Osteocyte (in vitro differentiated cells): ENCODE measurements around the gene RAB10. TPM values are rescaled to one million over a fixed set of nuclear protein-coding genes. Genes with fewer than 3 reads are reported as not detected.

ENCODE experiments used
- DNase-seq: peaks from one replicate; pipeline ENCODE4 v3.0.0; 2021; ENCODE audit warnings: mixed read lengths; ENCODE audit not compliant: unreplicated experiment; ENCODE audit errors: extremely low spot score
- H3K27ac Mint-ChIP-seq: one replicate; pipeline ENCODE4 v1.8.0; 2021; ENCODE audit warnings: mild to moderate bottlenecking, mixed read lengths; ENCODE audit not compliant: unreplicated experiment
- H3K27me3 Mint-ChIP-seq: one replicate; pipeline ENCODE4 v1.8.0; 2021; ENCODE audit warnings: mixed read lengths; ENCODE audit not compliant: unreplicated experiment
- H3K36me3 Mint-ChIP-seq: one replicate; pipeline ENCODE4 v1.8.0; 2021; ENCODE audit warnings: mixed read lengths; ENCODE audit not compliant: unreplicated experiment
- H3K4me1 Mint-ChIP-seq: one replicate; pipeline ENCODE4 v1.8.0; 2021; ENCODE audit warnings: mixed read lengths; ENCODE audit not compliant: unreplicated experiment
- H3K4me3 Mint-ChIP-seq: one replicate; pipeline ENCODE4 v1.8.0; 2021; ENCODE audit warnings: mild to moderate bottlenecking, moderate library complexity, mixed read lengths; ENCODE audit not compliant: unreplicated experiment
- H3K9me3 Mint-ChIP-seq: one replicate; pipeline ENCODE4 v1.8.0; 2021; ENCODE audit warnings: mixed read lengths; ENCODE audit not compliant: unreplicated experiment
- total RNA-seq: library from RNA; stranded (reverse); gene quantifications from 2 replicates; pipeline ENCODE4 v1.2.1, GENCODE V29; 2021
- TF ChIP-seq, protein P1 (sequence below): fragments of 200-600 bp; sonication (generic); IDR thresholded peaks from 2 replicates; pipeline ENCODE4 v1.5.0; 2021; ENCODE audit warnings: antibody characterized with exemption, mild to moderate bottlenecking, moderate library complexity

RAB10 gene
- total RNA-seq, 1 donor from 2014 or later: 139 TPM

DNA sequence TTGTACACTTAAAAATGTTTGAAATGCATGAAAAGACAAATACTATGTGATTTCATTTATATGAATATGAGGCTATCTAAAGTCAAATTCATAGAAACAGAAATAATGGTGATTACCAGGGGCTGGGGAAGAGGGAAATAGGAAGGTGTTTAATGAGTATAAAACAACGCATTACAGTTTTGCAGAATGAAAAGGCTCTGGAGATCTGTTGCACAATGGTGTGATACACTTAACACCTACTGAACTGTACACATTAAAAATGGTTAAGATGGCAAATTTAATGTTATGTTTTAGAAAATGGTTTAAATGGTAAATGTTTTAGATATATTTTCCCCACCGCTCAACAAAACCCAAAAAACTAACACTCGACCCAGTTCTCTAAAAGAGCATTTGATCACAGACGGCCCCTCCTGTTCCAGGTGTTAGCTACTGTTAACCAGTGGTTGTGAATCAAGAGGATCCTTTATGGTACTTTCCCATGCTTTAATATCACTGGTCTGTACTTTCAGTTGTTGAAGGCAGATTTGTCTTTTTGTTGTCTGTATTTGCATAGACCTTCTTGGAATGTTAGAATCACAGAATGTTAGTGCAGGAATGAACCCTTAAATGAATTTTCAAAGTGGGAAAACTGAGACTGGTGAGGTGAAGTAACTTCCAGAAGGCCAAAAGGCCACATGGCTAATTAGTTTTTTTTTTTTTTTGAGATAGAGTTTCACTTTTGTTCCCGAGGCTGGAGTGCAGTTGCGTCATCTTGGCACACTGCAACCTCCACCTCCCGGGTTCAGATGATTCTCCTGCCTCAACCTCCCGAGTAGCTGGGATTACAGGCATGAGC is 10.2 kb downstream of the RAB10 start:
- no peaks in the 10 kb centered on the region for H3K9me3 Mint-ChIP-seq
- peaks cover 10% of the 10 kb centered on the region for H3K36me3 Mint-ChIP-seq
- TF ChIP-seq, protein P1, sequence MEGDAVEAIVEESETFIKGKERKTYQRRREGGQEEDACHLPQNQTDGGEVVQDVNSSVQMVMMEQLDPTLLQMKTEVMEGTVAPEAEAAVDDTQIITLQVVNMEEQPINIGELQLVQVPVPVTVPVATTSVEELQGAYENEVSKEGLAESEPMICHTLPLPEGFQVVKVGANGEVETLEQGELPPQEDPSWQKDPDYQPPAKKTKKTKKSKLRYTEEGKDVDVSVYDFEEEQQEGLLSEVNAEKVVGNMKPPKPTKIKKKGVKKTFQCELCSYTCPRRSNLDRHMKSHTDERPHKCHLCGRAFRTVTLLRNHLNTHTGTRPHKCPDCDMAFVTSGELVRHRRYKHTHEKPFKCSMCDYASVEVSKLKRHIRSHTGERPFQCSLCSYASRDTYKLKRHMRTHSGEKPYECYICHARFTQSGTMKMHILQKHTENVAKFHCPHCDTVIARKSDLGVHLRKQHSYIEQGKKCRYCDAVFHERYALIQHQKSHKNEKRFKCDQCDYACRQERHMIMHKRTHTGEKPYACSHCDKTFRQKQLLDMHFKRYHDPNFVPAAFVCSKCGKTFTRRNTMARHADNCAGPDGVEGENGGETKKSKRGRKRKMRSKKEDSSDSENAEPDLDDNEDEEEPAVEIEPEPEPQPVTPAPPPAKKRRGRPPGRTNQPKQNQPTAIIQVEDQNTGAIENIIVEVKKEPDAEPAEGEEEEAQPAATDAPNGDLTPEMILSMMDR: no peak
- no peak overlapping the region for H3K4me3 Mint-ChIP-seq
- DNase-seq: no peak
- no peaks in the 10 kb centered on the region for H3K27me3 Mint-ChIP-seq
- H3K27ac Mint-ChIP-seq: peak overlapping the region; percentile 38
- peaks cover 41% of the 10 kb centered on the region for H3K4me1 Mint-ChIP-seq

DNA sequence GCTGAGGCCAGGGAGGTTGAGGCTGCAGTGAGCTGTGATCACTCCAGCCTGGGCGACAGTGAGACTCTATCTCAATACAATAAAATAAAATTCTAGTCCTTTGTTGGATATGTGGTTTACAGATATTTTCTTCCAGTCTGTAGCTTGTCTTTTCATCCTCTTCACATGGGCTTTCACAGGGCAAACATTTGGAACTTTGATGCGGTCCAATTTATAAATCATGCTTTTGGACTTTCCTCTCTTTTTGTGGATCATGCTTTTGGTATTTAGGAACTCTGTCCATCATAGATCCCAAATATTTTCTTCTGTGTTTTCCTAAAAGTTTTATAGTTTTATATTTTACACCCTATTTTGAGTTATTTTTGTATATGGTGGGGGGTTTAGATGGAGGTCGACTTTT is 14.9 kb downstream of the RAB10 start:
- H3K36me3 Mint-ChIP-seq: peaks cover 4% of the 10 kb centered on the region
- H3K27ac Mint-ChIP-seq: no peak overlapping the region
- no peaks in the 10 kb centered on the region for H3K27me3 Mint-ChIP-seq
- TF ChIP-seq, protein P1: no peak
- no peak for DNase-seq
- H3K4me3 Mint-ChIP-seq: no peak overlapping the region
- H3K4me1 Mint-ChIP-seq: peaks cover 36% of the 10 kb centered on the region
- no peaks in the 10 kb centered on the region for H3K9me3 Mint-ChIP-seq

DNA sequence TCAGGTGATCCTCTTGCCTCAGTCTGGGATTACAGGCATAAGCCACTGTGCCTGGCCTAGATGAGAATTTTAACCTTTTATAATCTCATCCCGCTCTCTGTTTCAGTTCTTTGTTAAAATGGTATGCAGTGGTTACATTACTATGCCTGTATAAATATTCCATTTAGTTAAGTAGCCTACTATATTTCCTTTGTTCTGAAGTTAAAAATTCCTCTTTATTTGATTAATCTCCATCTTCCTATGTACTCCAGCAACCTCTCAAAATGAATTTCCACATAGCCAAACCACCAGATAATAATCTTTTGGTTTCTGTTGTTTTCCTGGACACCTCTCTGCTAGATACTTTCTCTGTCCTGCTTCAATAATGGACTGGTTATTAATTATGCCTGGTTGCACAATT is 15.8 kb downstream of the RAB10 start:
- Mint-ChIP-seq H3K4me1 (peaks cover 32% of the 10 kb centered on the region), H3K36me3 (peaks cover 4% of the 10 kb centered on the region), H3K4me3 (no peak overlapping the region), H3K27me3 (no peaks in the 10 kb centered on the region), H3K9me3 (no peaks in the 10 kb centered on the region), H3K27ac (no peak overlapping the region)
- TF ChIP-seq, protein P1: no peak
- DNase-seq: no peak

DNA sequence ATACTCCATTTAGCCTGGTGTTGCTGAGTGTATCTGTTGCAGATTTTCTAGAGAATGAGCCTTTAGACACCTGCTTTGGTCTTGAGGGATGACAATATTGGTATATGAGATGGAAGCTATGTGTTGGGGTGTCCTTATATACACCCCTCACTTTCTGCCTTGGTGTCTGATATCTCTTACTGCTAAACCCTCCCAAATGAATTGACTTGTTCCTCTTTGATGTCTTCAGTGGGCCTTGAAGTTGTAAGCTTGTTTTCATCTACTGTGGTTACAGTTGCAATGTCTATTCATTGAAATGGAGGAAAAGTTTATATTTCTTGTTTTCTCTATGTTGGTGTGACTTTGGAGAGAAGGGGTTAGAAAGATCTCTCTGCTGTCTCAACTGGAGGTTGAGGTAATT is 18.9 kb downstream of the RAB10 start:
- no peaks in the 10 kb centered on the region for H3K9me3 Mint-ChIP-seq
- TF ChIP-seq, protein P1: no peak
- no peak for DNase-seq
- H3K36me3 Mint-ChIP-seq: no peaks in the 10 kb centered on the region
- peaks cover 44% of the 10 kb centered on the region for H3K4me1 Mint-ChIP-seq
- H3K27me3 Mint-ChIP-seq: no peaks in the 10 kb centered on the region
- no peak overlapping the region for H3K27ac Mint-ChIP-seq
- no peak overlapping the region for H3K4me3 Mint-ChIP-seq

DNA sequence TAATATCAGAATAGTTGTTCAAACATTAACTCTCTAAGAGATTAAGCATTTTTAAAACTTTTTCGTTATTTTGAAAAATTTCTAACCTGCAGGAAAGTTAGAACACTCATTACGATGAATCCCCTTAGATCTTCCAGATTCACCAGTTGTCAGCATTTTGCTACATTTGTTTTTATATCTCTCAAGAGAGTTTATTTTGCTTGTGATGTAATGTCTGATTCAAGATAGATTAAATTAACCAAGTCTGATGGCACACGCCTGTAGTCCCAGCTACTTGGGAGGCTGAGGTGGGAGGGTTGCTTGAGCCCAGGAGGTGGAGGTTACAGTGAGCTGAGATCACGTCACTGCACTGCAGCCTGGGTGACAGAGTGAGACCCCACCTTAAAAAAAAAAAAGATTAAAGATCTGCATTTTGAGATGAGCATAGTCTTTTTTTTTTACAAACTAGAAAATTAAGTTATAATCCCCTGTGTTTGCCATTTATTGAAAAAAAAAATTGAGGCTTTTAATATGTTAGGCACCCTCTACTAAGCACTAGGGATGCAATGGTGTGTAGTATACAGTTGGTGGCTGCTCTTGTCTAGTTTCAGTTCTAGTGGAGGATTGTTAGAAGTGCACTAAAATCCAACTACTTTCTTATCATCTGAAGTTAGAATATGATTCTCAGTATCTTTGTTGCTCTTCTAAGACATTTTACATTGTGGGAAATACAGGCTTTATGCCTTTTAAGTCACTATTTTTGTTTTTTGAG is 20.9 kb downstream of the RAB10 start:
- peaks cover 47% of the 10 kb centered on the region for H3K4me1 Mint-ChIP-seq
- no peaks in the 10 kb centered on the region for H3K9me3 Mint-ChIP-seq
- peak overlapping the region; percentile 63 for H3K27ac Mint-ChIP-seq
- H3K36me3 Mint-ChIP-seq: no peaks in the 10 kb centered on the region
- no peaks in the 10 kb centered on the region for H3K27me3 Mint-ChIP-seq
- no peak overlapping the region for H3K4me3 Mint-ChIP-seq
- no peak for DNase-seq
- TF ChIP-seq, protein P1: no peak
